Activated CD4-positive, alpha-beta T cell treated with anti-CD3 and anti-CD28 coated beads for 1 hour (primary cell): ENCODE data around the gene RSPRY1.
A peak's percentile ranks its signal among the peaks of the same experiment; 100 is the strongest.
"Not testable (repeated sequence)": the region's sequence is repeated elsewhere in the genome, so short reads cannot be mapped to it uniquely, and the experiment has no call there.

ENCODE experiments used
- DNase-seq: peaks from one replicate; pipeline ENCODE4 v3.0.0-alpha.2; 2020

RSPRY1 gene

DNA sequence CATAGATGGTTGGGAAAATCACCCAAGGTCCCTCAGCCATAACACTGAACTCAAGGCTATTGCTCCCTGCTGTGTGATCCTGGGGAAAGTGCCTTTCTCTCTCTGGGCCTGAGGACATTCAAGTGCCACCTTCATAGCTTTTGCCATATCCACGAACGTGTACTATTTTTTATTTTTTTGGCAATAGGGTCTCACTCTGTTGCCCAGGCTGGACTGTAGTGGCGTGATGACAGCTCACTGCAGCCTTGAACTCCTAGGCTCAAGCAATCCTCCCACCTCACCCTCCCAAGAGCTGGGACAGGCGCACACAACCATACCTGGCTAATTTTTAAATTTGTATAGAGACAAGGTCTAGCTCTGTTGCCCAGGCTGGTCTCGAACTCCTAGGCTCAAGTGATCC is 87.7 kb downstream of the RSPRY1 start:
- no peak for DNase-seq

DNA sequence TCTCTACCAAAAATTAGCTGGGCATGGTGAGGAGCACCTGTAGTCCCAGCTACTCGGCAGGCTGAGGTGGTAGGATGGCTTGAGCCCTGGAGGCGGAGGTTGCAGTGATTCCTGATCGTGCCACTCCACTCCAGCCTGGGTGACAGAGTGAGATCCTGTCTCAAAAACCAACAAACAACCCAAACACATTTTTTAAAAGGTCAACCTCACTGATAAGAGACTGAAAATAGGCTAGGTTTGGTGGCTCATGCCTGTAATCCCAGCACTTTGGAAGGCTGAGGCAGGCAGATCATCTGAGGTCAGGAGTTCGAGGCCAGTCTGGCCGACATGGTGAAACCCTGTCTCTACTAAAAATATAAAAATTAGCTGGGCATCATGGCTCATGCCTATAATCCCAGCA is 89.8 kb downstream of the RSPRY1 start:
- not testable (repeated sequence) for DNase-seq

DNA sequence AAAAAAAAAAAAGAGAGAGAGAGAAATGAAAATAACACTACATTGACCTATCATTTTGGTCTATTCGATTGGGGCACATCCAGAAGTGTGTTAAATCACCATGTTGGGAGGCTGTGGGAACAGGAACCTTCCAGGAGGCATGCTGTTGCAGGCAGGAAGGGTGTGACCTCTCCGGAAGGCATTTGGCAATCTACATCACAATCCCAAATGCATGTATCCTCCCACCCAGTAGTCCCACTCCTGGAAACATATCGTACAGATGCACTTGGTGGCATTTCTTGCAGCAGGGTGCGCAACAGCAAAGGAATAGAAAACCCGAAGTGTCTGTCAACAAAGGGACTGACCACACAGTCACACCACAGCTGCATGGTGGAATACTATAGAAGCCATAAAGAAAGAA is 90.5 kb downstream of the RSPRY1 start:
- DNase-seq, result no peak

DNA sequence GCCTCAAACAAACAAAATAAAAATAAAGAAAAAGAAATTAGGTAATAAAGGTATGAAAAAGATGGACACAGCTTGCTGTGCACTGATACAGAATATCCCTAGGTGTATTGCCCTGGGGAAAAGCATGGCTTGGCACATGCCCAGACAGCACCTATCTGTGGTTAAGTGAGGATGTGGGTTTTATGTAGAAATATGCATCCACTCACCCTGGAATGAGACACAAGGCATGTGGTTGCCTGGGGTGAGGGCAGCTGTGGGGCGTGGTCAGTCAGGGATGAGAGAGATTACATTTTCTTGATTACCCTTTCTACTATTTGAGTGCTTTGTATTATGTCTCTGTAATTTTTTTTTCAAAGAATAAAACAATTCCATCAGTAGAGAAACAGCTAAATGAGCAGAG is 91.5 kb downstream of the RSPRY1 start:
- peak; percentile 15 for DNase-seq

DNA sequence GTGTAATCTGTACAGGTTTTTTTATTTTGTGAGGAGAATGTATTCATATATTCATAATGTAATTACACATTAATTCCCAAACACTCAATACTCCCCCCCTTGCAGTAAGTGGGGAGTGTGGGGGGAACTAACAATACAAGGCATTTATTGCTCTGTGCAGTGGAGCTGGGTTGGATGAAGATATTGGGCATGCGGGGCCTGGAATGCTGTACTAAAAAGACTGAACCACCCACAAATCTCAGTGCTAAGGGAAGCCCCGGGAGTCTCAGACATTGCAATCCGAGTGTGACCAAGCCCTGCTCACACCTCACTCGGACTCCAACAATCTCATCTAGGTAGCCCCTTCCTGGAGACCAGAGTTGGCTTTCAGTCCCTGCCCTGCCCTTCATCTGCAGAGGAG is 92.4 kb downstream of the RSPRY1 start:
- no peak for DNase-seq

DNA sequence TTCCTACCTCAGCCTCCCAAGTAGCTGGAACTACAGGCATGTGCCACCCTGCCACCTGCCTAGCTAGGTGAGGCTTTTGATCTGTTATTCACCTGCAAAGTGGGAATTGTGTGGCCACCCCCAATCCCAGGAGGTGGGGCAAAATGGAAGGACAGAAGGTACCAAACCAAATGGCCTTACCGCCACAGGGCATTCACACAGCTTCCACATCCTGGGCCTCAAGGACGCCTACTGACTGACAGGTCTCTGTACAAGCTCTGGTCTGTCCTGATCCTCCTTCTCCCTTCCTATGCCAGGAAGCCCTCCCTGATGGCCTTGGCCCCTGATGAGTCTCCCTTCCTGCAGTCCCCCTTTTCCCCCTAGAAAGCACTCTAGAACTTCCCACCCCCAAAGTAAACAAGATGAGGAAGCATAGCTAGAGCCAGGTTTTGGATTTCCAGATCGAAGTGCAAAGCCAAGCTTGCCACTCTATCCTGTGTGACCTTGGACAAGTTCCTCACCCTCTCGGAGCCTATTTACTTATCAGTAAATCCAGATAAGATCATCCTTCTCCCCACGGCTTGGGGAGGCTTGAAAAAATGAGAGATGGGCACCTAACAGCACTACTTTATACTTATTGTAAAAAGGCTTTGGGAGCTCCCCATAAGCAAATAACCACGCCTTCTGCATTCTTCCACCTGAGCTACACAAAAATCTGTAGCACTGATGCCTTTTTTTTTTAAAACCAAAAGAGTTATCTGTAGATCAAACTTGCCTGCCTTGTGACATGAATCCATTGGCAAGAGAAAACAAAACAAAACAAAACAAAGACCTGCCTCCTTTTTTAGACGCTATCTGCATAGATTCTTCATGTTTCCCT is 93.9 kb downstream of the RSPRY1 start:
- DNase-seq, result no peak

DNA sequence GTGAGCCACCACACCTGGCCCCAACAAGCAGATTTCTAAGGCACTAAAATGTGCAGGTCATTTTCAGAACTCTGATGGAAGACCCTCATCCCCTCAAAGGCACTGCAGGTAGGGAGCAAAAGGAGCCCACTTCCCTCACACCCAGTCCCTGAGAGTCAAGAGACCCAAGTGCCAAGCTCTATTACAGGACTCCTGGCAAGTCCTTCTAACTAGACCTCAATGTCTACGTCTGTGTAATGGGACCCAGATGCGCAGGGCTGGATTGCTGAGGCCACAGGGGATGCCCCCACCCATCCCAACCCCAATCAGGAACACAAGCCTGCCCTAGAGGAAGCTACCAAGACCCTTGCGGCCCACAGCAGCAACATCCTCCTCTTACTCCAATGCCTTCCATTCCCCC is 95.7 kb downstream of the RSPRY1 start:
- no peak for DNase-seq

DNA sequence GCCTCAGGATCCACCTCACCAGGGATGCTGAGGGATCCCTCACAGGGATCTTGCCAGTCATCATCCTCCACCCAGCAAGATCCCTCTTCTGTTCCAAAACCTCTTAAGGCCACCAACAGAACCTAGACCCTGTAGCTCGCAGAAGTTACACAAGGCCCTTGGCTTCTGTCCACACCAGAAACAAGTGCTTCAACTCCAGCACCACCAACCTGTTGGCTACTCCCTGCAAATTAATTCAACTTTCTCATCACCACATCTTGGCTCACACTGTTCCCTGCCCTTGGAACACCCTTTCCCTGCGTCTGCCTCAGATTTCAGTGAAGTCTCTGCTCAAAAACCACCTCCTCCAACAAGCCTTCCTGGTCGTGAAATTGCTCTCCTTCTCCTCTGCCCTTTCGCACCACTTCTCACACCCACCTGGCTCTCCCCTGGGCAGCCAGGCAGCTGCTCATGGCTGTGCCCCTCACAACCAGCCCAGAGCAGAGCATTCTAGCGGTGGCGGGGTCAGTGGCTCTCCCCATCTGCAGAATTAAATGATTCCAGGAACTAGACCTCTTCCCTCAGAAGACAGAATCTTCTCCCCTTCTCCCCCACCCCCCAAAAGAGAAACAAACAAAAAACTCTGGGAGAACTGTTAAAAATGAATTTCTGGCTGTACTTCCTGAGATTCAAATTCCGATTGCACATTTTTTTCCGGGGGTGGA is 96.5 kb downstream of the RSPRY1 start:
- no peak for DNase-seq

DNA sequence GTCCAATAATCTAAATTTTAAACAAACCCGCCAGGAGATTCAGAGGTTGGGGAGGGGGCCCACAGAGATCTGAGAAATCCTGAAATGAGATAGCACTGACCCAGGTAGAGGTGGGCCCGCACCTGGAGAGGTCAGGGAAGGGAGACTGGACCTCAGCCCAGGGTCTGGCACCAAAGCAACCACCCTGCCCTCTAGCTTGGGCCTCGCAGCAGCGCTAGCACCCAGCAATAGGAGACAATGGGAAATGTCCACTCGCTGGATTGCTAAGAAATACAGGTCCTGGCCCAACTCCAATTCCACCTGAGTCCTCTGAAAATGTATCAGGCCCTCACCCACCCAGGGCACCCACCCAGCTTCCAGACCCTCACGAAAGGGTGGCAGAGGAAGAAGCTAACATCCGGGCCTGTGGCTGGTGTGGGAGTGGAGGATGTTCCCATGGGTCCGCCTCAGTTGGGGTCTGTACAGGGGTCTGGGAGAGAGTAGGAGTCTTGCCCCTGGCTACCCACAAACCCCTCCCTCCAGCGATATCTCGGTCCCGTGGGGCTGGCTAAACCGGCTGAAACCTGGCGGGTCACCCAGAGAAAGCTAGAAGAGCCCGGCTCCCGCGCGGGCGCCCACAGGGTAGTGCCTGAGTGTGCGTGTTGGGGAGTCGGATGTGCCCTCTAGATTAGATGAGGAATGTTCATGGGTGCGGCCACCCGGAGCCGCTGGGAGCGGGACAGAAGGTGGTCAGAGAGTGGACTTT is 97.3 kb downstream of the RSPRY1 start:
- DNase-seq, result no peak

DNA sequence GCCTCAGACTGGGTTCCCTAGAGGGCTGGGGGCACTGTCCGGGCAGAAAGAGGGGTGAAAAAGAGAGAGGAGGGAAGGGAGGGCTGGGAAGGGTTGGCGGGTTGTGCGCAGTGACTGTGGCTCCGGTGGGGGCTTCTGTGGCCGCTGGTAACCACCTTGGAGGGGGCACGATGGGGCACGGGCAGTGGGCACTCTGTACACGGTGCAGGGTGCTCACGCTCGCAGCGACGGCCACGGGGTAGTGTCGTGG is 97.8 kb downstream of the RSPRY1 start:
- no peak for DNase-seq

DNA sequence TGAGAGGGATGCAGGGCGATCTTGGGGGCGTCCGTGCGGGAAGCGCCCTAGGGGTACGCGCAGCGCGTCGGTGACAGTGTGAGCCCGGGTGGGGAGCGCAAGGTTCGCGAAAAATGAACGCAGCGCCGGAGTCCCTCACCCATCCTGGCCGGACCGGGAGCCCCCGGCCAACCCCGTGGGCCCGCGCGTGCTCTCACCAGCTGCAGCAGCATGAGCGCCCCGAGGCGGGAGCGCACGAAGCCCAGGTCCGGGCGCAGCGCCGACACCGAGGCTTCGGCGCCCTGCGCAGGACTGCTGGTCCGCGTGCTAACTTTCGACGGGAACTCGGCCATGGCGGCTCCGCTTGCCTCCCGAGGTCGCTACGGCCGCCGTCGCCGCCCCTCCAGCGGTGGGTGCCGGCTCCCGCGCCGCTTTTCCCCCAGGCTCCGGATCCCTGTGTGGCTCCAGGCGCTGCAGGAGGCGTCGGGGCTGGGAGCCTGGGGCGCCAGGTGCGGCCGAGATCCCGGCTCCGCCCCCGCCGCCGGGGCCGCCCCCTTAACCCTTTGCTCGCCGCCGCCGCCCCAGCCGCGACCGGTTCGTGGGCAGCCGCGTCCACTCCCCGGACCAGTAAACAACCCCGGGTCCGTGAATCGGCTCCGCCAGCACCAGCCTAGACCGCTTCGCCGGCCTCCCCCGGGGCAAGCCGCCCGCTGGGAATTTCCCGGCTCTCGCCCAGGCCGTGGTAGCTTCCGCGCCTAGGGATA is 98.3 kb downstream of the RSPRY1 start, which contains the start of gene PLLP:
PLLP (minus strand) TSS at position 464 of the 743 bp plus-strand sequence; CDS start at position 332, 132 bp downstream.
- peak; percentile 22 for DNase-seq

DNA sequence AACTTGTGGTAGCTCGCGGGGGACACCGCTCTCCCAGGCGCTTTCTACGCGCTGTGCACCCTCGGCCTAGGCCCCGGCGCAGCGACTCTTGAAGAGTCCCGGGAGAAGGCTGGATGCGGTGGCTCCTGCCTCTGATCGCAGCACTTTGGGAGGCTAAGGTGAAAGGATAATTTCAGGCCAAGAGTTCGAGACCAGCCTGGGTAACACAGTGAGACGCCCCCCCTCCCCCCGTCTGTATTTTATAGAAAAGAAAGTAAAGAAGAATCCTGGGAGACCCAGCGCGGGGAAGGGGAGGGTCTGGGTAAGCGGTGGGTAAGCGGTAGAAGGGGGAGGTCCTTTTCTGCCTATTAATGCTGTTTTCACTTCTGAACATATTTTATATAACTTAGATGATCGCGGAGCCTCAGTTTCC is 98.8 kb downstream of the RSPRY1 start:
- no peak for DNase-seq

DNA sequence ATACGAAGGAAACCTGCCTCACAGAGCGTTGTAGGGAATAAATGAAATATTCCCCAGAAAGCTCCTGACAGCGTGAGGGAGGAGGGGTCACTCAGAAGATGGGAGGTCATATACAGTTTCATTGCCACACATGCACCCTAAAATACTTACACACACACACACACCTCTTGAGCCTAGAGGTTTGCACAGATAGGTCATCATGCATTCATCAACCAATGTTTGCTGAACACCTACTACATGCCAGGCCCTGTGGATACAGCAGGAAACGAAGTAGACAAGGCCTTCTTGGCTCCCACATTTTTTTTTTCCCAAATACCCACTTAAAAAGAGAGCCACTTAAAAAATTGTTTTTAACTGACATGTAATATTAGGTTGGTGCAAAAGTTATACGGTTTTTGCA is 99.2 kb downstream of the RSPRY1 start:
- no peak for DNase-seq

DNA sequence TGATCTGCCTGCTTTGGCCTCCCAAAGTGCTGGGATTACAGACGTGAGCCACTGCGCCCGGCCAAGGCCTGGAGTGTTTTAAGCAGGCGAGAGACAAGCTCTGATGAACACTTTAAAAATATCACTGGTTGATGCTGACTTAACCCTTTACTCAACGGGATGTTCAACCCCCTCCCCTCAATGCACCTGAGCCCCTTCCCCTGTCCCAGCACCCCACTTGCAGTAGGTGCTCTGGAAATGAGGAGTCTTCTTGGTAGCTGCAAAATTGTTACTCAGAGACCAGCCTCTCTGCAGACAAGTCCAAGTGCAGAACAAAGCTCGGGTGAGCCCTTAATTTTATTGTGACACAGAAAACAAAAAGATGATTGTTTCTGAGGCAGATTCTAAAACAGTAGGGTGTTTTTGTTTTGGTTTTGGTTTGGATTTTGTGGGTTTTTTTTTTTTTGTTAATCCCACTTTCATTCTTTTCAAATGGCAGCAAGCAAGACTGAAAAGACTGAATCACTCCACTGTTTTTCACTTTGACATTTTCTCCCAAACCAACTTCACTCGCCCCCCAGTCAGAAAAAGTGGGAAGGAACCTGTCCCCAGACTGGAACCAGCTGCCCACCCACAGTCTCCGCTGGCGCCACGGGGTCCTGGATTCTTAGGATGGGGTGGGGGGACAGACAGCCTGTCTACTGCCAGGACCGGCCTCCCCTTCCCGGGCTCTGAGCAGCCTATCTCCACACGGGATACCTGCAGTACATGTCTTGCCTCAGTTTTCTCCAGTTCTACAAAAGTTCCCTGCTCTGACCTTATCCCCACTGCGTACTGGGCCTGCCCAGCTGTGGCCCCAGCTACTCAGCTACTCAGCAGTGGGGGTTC is 103.5 kb downstream of the RSPRY1 start:
- no peak for DNase-seq
